Measurements from ENCODE around the gene ATG7. TPM values are rescaled to one million over a fixed set of nuclear protein-coding genes. Genes with fewer than 3 reads are reported as not detected.

Gene ATG7
- total and polyA plus RNA-seq, 4 experiments from 2014 or later, result 16.9 to 32.8 (median 27.8) TPM

GRCh38 chr3:11566478-11566877, 294.3 kb downstream of the ATG7 start:
- no peak for DNase-seq
- H3K4me3 ChIP-seq (ENCODE audit: low read length in 2 of 2), result no peak overlapping the region
- no peaks in the 10 kb centered on the region for H3K27me3 ChIP-seq (ENCODE audit: insufficient read depth, low read length)
- Mint-ChIP-seq H3K9me3 (no peaks in the 10 kb centered on the region), H3K36me3 (peaks cover 7 to 31% of the 10 kb centered on the region in 2 donors), H3K4me3 (no peak overlapping the region), H3K4me1 (peaks cover 0 to 5% (median 1%) of the 10 kb centered on the region in 4 donors), H3K27me3 (no peaks in the 10 kb centered on the region), H3K27ac (peak overlapping the region in 4 of 7 donors; percentile 4 to 64 (median 44))
- POLR2A ChIA-PET (ENCODE audit: partially characterized antibody), result no interaction called here
- peaks cover 10% of the 10 kb centered on the region for H3K36me3 ChIP-seq (ENCODE audit: insufficient read depth, low read length)
- intact Hi-C loops (cut with micrococcal nuclease), result no loop called here
- CTCF ChIA-PET (ENCODE audit: partially characterized antibody), result no interaction called here
- H3K4me1 ChIP-seq (ENCODE audit: insufficient read depth, low read length), result no peaks in the 10 kb centered on the region
- no peak overlapping the region for H3K27ac ChIP-seq (ENCODE audit: low read depth, low read length)
- H3K9me3 ChIP-seq (ENCODE audit: control insufficient read depth in 1 of 2, low read length in 2 of 2), result no peaks in the 10 kb centered on the region

GRCh38 chr3:11566916-11567315, 294.7 kb downstream of the ATG7 start:
- Mint-ChIP-seq H3K27ac (peak overlapping the region in 3 of 7 donors; percentile 4 to 58 (median 31)), H3K36me3 (peaks cover 7 to 33% of the 10 kb centered on the region in 2 donors), H3K9me3 (no peaks in the 10 kb centered on the region), H3K4me3 (no peak overlapping the region), H3K27me3 (no peaks in the 10 kb centered on the region), H3K4me1 (peaks cover 0 to 5% (median 1%) of the 10 kb centered on the region in 4 donors)
- Histone ChIP-seq H3K36me3 (ENCODE audit: insufficient read depth, low read length) (peaks cover 10% of the 10 kb centered on the region), H3K4me3 (ENCODE audit: low read length in 2 of 2) (no peak overlapping the region), H3K4me1 (ENCODE audit: insufficient read depth, low read length) (no peaks in the 10 kb centered on the region), H3K27me3 (ENCODE audit: insufficient read depth, low read length) (no peaks in the 10 kb centered on the region), H3K9me3 (ENCODE audit: control insufficient read depth in 1 of 2, low read length in 2 of 2) (no peaks in the 10 kb centered on the region), H3K27ac (ENCODE audit: low read depth, low read length) (no peak overlapping the region)
- intact Hi-C loops (cut with micrococcal nuclease), result no loop called here
- no peak for DNase-seq
- POLR2A ChIA-PET (ENCODE audit: partially characterized antibody), result no interaction called here
- CTCF ChIA-PET (ENCODE audit: partially characterized antibody), result no interaction called here

- Histone ChIP-seq H3K27me3 (ENCODE audit: insufficient read depth, low read length) (no peaks in the 10 kb centered on the region), H3K27ac (ENCODE audit: low read depth, low read length) (no peak overlapping the region), H3K36me3 (ENCODE audit: insufficient read depth, low read length) (peaks cover 10% of the 10 kb centered on the region), H3K4me1 (ENCODE audit: insufficient read depth, low read length) (no peaks in the 10 kb centered on the region), H3K9me3 (ENCODE audit: control insufficient read depth in 1 of 2, low read length in 2 of 2) (no peaks in the 10 kb centered on the region), H3K4me3 (ENCODE audit: low read length in 2 of 2) (no peak overlapping the region)
- CTCF ChIA-PET (ENCODE audit: partially characterized antibody), result no interaction called here
- DNase-seq, result no peak
- H3K9me3 Mint-ChIP-seq, result no peaks in the 10 kb centered on the region
- POLR2A ChIA-PET (ENCODE audit: partially characterized antibody), result no interaction called here
- peak overlapping the region in 6 of 7 donors; percentile 7 to 61 (median 44) for H3K27ac Mint-ChIP-seq
- H3K4me1 Mint-ChIP-seq, result peaks cover 0 to 5% (median 2%) of the 10 kb centered on the region in 4 donors
- intact Hi-C loops (cut with micrococcal nuclease), result no loop called here
- no peak overlapping the region for H3K4me3 Mint-ChIP-seq
- peaks cover 7 to 33% of the 10 kb centered on the region in 2 donors for H3K36me3 Mint-ChIP-seq
- H3K27me3 Mint-ChIP-seq, result no peaks in the 10 kb centered on the region
These were observed 295.6 kb downstream of the ATG7 start for GRCh38 chr3:11567516-11568467.

DNA sequence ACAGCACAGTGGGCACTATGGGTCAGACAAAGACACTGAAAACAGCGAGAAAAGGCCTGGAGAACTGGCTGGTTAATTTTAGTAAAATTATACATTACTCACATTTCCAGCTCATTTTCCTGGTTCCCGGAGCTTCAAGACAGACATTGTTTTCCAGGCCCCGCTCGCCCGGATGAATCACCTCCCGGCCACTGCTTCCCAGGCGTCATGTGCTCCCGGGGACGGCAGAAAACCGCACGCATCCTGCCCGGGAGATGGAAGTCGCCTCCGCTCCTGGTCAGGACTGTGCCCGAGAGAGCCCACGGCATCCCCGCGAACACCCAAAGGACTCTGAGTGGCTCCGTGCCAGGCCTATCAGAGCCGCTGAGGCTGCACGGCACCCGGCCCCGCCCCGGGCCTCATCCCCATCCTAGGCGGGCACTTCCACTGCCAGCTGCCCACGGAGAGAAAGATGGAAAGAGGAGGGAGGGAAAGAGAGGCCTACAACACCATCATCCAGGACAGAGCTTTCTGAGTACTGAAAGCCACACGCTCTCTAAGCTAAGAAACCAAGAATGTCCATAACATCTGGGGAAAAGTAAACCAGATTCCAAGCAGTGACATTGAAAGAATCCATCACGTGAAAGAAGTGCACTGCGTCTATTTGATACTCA, 296.4 kb downstream of the ATG7 start:
- H3K36me3 ChIP-seq (ENCODE audit: insufficient read depth, low read length), result peaks cover 2% of the 10 kb centered on the region
- ChIA-PET CTCF (ENCODE audit: partially characterized antibody) (no interaction called here), POLR2A (ENCODE audit: partially characterized antibody) (no interaction called here)
- H3K4me1 ChIP-seq (ENCODE audit: insufficient read depth, low read length), result no peaks in the 10 kb centered on the region
- H3K36me3 Mint-ChIP-seq, result peaks cover 8 to 26% of the 10 kb centered on the region in 2 donors
- peak overlapping the region in 1 of 7 donors; percentile 16 for H3K27ac Mint-ChIP-seq
- H3K27me3 Mint-ChIP-seq, result no peaks in the 10 kb centered on the region
- intact Hi-C loops (cut with micrococcal nuclease), result no loop called here
- peaks cover 0 to 5% (median 4%) of the 10 kb centered on the region in 4 donors for H3K4me1 Mint-ChIP-seq
- H3K9me3 Mint-ChIP-seq, result no peaks in the 10 kb centered on the region
- no peaks in the 10 kb centered on the region for H3K27me3 ChIP-seq (ENCODE audit: insufficient read depth, low read length)
- DNase-seq, result no peak
- no peaks in the 10 kb centered on the region for H3K9me3 ChIP-seq (ENCODE audit: control insufficient read depth in 1 of 2, low read length in 2 of 2)
- no peak overlapping the region for H3K4me3 Mint-ChIP-seq
- H3K27ac ChIP-seq (ENCODE audit: low read depth, low read length), result no peak overlapping the region
- H3K4me3 ChIP-seq (ENCODE audit: low read length in 2 of 2), result no peak overlapping the region

DNA sequence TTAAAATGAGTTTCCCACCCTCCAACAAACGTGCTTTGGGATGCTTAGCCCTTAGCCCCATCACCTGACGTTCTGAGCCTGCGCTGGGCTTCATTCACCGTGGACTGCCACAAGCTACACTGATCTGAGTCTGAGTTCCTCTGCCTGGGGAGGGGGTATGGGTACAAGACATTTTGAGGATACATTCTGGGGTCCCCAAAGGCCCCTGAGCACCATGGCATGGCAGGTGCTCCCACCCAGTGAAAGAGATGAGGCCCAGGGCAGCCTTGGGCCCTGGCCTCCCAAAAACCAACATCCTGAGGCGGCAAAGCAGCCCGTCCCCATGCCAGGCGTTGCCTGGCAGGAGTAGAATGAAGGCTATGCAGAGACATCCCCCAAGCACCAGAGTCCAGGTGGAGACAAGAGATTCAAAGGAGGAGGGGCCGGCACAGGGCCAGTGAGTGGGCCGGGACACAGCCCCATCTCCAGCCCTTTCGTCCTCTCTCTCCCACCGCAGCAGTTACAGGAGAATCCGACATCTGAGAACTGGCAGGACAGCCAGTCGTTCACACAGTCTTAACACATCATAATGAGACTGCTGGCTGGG, 297.1 kb downstream of the ATG7 start:
- intact Hi-C loops (cut with micrococcal nuclease), result no loop called here
- DNase-seq, result no peak
- H3K27me3 Mint-ChIP-seq, result no peaks in the 10 kb centered on the region
- peak overlapping the region in 2 of 7 donors; percentile 42 to 77 for H3K27ac Mint-ChIP-seq
- no peak overlapping the region for H3K27ac ChIP-seq (ENCODE audit: low read depth, low read length)
- no peaks in the 10 kb centered on the region for H3K9me3 Mint-ChIP-seq
- H3K4me1 Mint-ChIP-seq, result peaks cover 0 to 6% (median 5%) of the 10 kb centered on the region in 4 donors
- POLR2A ChIA-PET (ENCODE audit: partially characterized antibody), result no interaction called here
- no peak overlapping the region for H3K4me3 ChIP-seq (ENCODE audit: low read length in 2 of 2)
- H3K4me3 Mint-ChIP-seq, result no peak overlapping the region
- no peaks in the 10 kb centered on the region for H3K4me1 ChIP-seq (ENCODE audit: insufficient read depth, low read length)
- H3K36me3 ChIP-seq (ENCODE audit: insufficient read depth, low read length), result no peaks in the 10 kb centered on the region
- no peaks in the 10 kb centered on the region for H3K27me3 ChIP-seq (ENCODE audit: insufficient read depth, low read length)
- CTCF ChIA-PET (ENCODE audit: partially characterized antibody), result no interaction called here
- H3K9me3 ChIP-seq (ENCODE audit: control insufficient read depth in 1 of 2, low read length in 2 of 2), result no peaks in the 10 kb centered on the region
- H3K36me3 Mint-ChIP-seq, result peaks cover 10 to 26% of the 10 kb centered on the region in 2 donors

GRCh38 chr3:11570251-11570650, 298.1 kb downstream of the ATG7 start:
- intact Hi-C loops (cut with micrococcal nuclease), result no loop called here
- H3K9me3 Mint-ChIP-seq, result no peaks in the 10 kb centered on the region
- H3K36me3 Mint-ChIP-seq, result peaks cover 17 to 27% of the 10 kb centered on the region in 2 donors
- H3K27me3 Mint-ChIP-seq, result no peaks in the 10 kb centered on the region
- Histone ChIP-seq H3K9me3 (ENCODE audit: control insufficient read depth in 1 of 2, low read length in 2 of 2) (no peaks in the 10 kb centered on the region), H3K36me3 (ENCODE audit: insufficient read depth, low read length) (no peaks in the 10 kb centered on the region), H3K27ac (ENCODE audit: low read depth, low read length) (no peak overlapping the region), H3K4me1 (ENCODE audit: insufficient read depth, low read length) (no peaks in the 10 kb centered on the region), H3K4me3 (ENCODE audit: low read length in 2 of 2) (no peak overlapping the region), H3K27me3 (ENCODE audit: insufficient read depth, low read length) (no peaks in the 10 kb centered on the region)
- peak overlapping the region in 2 of 7 donors; percentile 42 to 62 for H3K27ac Mint-ChIP-seq
- ChIA-PET POLR2A (ENCODE audit: partially characterized antibody) (no interaction called here), CTCF (ENCODE audit: partially characterized antibody) (no interaction called here)
- no peak for DNase-seq
- H3K4me1 Mint-ChIP-seq, result peaks cover 0 to 8% (median 5%) of the 10 kb centered on the region in 4 donors
- no peak overlapping the region for H3K4me3 Mint-ChIP-seq
